ENCODE measurements around the gene TGFBRAP1. TPM values are rescaled to one million over a fixed set of nuclear protein-coding genes. Genes with fewer than 3 reads are reported as not detected.

TGFBRAP1 gene
- total and polyA plus RNA-seq, 2 experiments from 2014 or later = 10.4 to 18.3 TPM

DNA sequence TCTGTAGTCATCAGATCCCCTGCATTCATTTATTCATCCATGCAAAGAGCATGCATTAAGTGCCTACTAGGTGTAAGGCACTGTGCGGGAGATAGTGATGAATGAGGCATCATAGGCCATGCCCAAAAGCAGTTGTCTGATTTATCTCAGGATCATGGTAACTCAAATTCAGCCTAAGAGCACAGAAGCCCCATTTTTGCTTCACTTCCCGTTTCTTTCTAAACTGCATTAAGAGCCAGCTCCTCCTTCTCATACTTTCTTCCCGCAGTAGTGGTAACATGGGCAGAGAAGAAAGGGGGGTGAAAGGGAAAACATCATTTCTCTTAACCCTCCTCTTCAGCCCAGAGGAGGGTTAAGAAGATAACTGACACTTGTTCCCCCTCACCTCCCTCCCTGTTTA lies 85.1 kb downstream of the TGFBRAP1 start:
- no peaks in the 10 kb centered on the region for H3K27me3 ChIP-seq
- 96% methylated on average over 3 of the region's 3 CpGs for WGBS (ENCODE audit: low lambda C conversion rate, missing lambda C conversion rate)

DNA sequence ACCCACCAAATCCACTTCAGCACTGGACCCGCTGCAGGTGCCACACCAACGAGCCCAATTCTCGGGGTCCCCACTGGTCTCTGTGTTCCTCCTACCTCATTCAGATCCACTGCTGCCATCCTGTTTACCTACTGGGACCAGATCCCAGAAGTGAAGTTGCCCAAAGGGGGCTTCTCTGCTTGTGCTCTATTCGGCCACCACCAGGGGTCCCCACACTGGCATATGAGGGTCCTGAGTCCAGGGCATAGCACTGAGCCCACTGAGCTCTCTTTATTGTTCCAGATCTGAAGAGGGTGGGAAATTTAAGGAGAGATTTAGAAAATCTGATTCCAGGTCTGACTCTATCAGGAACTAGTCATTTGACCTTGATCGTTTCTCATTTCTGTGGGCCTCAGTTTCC lies 85.6 kb downstream of the TGFBRAP1 start:
- no peaks in the 10 kb centered on the region for H3K9me2 ChIP-seq (replicated peaks; ENCODE audit: insufficient read depth)
- no peak overlapping the region for H3K4me2 ChIP-seq
- no peaks in the 10 kb centered on the region for H3K79me2 ChIP-seq
- no peaks in the 10 kb centered on the region for H3K9me3 ChIP-seq (ENCODE audit: low read depth)
- H4K20me1 ChIP-seq (ENCODE audit: insufficient read depth, poor library complexity, severe bottlenecking) = no peaks in the 10 kb centered on the region
- no peaks in the 10 kb centered on the region for H3K36me3 ChIP-seq (replicated peaks; ENCODE audit: insufficient read depth, low read depth)
- TF ChIP-seq EZH2phosphoT487 (IDR thresholded peaks at IDR 0.05; ENCODE audit: low read depth, severe bottlenecking, unreplicated experiment) (no peak), EZH2 (IDR thresholded peaks at IDR 0.05; ENCODE audit: borderline replicate concordance) (no peak)
- TF ChIP-seq, protein P1, sequence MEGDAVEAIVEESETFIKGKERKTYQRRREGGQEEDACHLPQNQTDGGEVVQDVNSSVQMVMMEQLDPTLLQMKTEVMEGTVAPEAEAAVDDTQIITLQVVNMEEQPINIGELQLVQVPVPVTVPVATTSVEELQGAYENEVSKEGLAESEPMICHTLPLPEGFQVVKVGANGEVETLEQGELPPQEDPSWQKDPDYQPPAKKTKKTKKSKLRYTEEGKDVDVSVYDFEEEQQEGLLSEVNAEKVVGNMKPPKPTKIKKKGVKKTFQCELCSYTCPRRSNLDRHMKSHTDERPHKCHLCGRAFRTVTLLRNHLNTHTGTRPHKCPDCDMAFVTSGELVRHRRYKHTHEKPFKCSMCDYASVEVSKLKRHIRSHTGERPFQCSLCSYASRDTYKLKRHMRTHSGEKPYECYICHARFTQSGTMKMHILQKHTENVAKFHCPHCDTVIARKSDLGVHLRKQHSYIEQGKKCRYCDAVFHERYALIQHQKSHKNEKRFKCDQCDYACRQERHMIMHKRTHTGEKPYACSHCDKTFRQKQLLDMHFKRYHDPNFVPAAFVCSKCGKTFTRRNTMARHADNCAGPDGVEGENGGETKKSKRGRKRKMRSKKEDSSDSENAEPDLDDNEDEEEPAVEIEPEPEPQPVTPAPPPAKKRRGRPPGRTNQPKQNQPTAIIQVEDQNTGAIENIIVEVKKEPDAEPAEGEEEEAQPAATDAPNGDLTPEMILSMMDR (IDR thresholded peaks at IDR 0.05; ENCODE audit: poor library complexity) = no peak
- 66% methylated on average over 5 of the region's 5 CpGs for WGBS (ENCODE audit: low lambda C conversion rate, missing lambda C conversion rate)
- no peaks in the 10 kb centered on the region for H3K4me1 ChIP-seq (ENCODE audit: insufficient read depth)
- no peak for DNase-seq (ENCODE audit: low spot score)
- no peak overlapping the region for H2AFZ ChIP-seq
- no peak overlapping the region for H3K4me3 ChIP-seq
- H3K27me3 ChIP-seq = no peaks in the 10 kb centered on the region
- no peak overlapping the region for H3K27ac ChIP-seq

More for the DNA sequence above, 85.1 kb downstream of the TGFBRAP1 start:
- Histone ChIP-seq H2AFZ (no peak overlapping the region), H3K4me3 (no peak overlapping the region), H3K79me2 (no peaks in the 10 kb centered on the region), H3K9me3 (ENCODE audit: low read depth) (no peaks in the 10 kb centered on the region), H3K36me3 (replicated peaks; ENCODE audit: insufficient read depth, low read depth) (no peaks in the 10 kb centered on the region), H3K4me2 (no peak overlapping the region), H4K20me1 (ENCODE audit: insufficient read depth, poor library complexity, severe bottlenecking) (no peaks in the 10 kb centered on the region), H3K27ac (no peak overlapping the region), H3K9me2 (replicated peaks; ENCODE audit: insufficient read depth) (no peaks in the 10 kb centered on the region), H3K4me1 (ENCODE audit: insufficient read depth) (no peaks in the 10 kb centered on the region)
- DNase-seq (ENCODE audit: low spot score) = no peak
- TF ChIP-seq EZH2 (IDR thresholded peaks at IDR 0.05; ENCODE audit: borderline replicate concordance) (no peak), EZH2phosphoT487 (IDR thresholded peaks at IDR 0.05; ENCODE audit: low read depth, severe bottlenecking, unreplicated experiment) (no peak)
- TF ChIP-seq, protein P1 (IDR thresholded peaks at IDR 0.05; ENCODE audit: poor library complexity) = no peak

DNA sequence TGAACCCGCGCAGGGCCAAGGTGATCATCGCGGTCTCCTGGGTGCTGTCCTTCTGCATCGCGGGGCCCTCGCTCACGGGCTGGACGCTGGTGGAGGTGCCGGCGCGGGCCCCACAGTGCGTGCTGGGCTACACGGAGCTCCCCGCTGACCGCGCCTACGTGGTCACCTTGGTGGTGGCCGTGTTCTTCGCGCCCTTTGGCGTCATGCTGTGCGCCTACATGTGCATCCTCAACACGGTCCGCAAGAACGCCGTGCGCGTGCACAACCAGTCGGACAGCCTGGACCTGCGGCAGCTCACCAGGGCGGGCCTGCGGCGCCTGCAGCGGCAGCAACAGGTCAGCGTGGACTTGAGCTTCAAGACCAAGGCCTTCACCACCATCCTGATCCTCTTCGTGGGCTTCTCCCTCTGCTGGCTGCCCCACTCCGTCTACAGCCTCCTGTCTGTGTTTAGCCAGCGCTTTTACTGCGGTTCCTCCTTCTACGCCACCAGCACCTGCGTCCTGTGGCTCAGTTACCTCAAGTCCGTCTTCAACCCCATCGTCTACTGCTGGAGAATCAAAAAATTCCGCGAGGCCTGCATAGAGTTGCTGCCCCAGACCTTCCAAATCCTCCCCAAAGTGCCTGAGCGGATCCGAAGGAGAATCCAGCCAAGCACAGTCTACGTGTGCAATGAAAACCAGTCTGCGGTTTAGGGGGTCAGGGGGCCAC lies 87.1 kb downstream of the TGFBRAP1 start:
- no peak overlapping the region for H3K4me2 ChIP-seq

More for the DNA sequence above, 87.1 kb downstream of the TGFBRAP1 start:
- no peak overlapping the region for H2AFZ ChIP-seq
- no peak for DNase-seq (ENCODE audit: low spot score)
- TF ChIP-seq EZH2phosphoT487 (IDR thresholded peaks at IDR 0.05; ENCODE audit: low read depth, severe bottlenecking, unreplicated experiment) (no peak), EZH2 (IDR thresholded peaks at IDR 0.05; ENCODE audit: borderline replicate concordance) (no peak)
- TF ChIP-seq, protein P1 (IDR thresholded peaks at IDR 0.05; ENCODE audit: poor library complexity) = no peak
- H3K27me3 ChIP-seq = no peaks in the 10 kb centered on the region
- H3K9me3 ChIP-seq (ENCODE audit: low read depth) = no peaks in the 10 kb centered on the region
- H4K20me1 ChIP-seq (ENCODE audit: insufficient read depth, poor library complexity, severe bottlenecking) = no peaks in the 10 kb centered on the region
- H3K9me2 ChIP-seq (replicated peaks; ENCODE audit: insufficient read depth) = no peaks in the 10 kb centered on the region
- 97% methylated on average over 47 of the region's 50 CpGs for WGBS (ENCODE audit: low lambda C conversion rate, missing lambda C conversion rate)
- H3K27ac ChIP-seq = no peak overlapping the region
- no peaks in the 10 kb centered on the region for H3K36me3 ChIP-seq (replicated peaks; ENCODE audit: insufficient read depth, low read depth)
- H3K4me1 ChIP-seq (ENCODE audit: insufficient read depth) = no peaks in the 10 kb centered on the region
- H3K79me2 ChIP-seq = no peaks in the 10 kb centered on the region
- no peak overlapping the region for H3K4me3 ChIP-seq

Data from hepatocyte (in vitro differentiated cells).